ENCODE data around the gene OR14K1.
"Not testable (repeated sequence)": the region's sequence is repeated elsewhere in the genome, so short reads cannot be mapped to it uniquely, and the experiment has no call there.

DNA sequence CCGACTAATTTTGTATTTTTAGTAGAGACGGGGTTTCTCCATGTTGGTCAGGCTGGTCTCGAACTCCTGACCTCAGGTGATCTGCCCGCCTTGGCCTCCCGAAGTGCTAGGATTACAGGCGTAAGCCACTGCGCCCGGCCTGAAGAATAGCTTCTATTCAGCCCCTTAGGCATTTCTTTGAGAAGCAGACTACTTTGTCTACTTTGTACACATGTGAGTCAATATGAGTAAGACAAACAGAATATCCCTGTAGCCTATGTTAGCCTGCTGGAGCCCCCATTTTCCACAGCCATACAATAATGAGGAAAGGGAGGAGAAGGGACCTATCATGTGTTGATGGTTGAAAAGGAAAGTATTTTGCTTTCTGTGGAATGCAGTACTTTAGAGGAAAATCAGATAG, 27.7 kb upstream of the OR14K1 start:
- TF ChIP-seq, protein P1, sequence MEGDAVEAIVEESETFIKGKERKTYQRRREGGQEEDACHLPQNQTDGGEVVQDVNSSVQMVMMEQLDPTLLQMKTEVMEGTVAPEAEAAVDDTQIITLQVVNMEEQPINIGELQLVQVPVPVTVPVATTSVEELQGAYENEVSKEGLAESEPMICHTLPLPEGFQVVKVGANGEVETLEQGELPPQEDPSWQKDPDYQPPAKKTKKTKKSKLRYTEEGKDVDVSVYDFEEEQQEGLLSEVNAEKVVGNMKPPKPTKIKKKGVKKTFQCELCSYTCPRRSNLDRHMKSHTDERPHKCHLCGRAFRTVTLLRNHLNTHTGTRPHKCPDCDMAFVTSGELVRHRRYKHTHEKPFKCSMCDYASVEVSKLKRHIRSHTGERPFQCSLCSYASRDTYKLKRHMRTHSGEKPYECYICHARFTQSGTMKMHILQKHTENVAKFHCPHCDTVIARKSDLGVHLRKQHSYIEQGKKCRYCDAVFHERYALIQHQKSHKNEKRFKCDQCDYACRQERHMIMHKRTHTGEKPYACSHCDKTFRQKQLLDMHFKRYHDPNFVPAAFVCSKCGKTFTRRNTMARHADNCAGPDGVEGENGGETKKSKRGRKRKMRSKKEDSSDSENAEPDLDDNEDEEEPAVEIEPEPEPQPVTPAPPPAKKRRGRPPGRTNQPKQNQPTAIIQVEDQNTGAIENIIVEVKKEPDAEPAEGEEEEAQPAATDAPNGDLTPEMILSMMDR (IDR thresholded peaks at IDR 0.05) = not testable (repeated sequence)
- TF ChIP-seq EP300 (IDR thresholded peaks at IDR 0.05); POLR2A (IDR thresholded peaks at IDR 0.05; ENCODE audit: low read depth): not testable (repeated sequence)
